HUES48 (cell line): ENCODE measurements around the gene FRRS1L.

Experiments
- H3K27ac ChIP-seq: one replicate; pipeline ENCODE4 v1.7.0; 2013; ENCODE audit warnings: low read depth, low read length, inconsistent platforms
- H3K27me3 ChIP-seq: 2 replicates; pipeline ENCODE4 v1.6.1; 2013; ENCODE audit warnings: mild to moderate bottlenecking, low read length; ENCODE audit not compliant: control insufficient read depth, insufficient read depth
- H3K36me3 ChIP-seq: 2 replicates; pipeline ENCODE4 v1.6.1; 2013; ENCODE audit warnings: low read length; ENCODE audit not compliant: control insufficient read depth, insufficient read depth
- H3K4me1 ChIP-seq: 2 replicates; pipeline ENCODE4 v1.6.1; 2013; ENCODE audit warnings: mild to moderate bottlenecking, low read length; ENCODE audit not compliant: control insufficient read depth, insufficient read depth
- H3K4me3 ChIP-seq: 2 replicates; pipeline ENCODE4 v1.5.1; 2013; ENCODE audit warnings: mild to moderate bottlenecking, low read depth, low read length
- H3K9ac ChIP-seq: 2 replicates; pipeline ENCODE4 v1.6.1; 2013; ENCODE audit warnings: mild to moderate bottlenecking, low read depth, low read length, moderate library complexity
- H3K9me3 ChIP-seq: 2 replicates; pipeline ENCODE4 v1.6.1; 2013; ENCODE audit warnings: low read length; ENCODE audit not compliant: control insufficient read depth, insufficient read depth

Gene FRRS1L

GRCh38 chr9:109172935-109173334 is 5.9 kb upstream of the FRRS1L start:
- no peaks in the 10 kb centered on the region for H3K36me3 ChIP-seq
- peaks cover 7% of the 10 kb centered on the region for H3K27me3 ChIP-seq
- no peak overlapping the region for H3K27ac ChIP-seq
- no peaks in the 10 kb centered on the region for H3K4me1 ChIP-seq
- H3K9ac ChIP-seq: no peak overlapping the region
- H3K4me3 ChIP-seq: no peak overlapping the region
- H3K9me3 ChIP-seq: no peaks in the 10 kb centered on the region

- no peak overlapping the region for H3K9ac ChIP-seq
- peaks cover 16% of the 10 kb centered on the region for H3K27me3 ChIP-seq
- H3K4me3 ChIP-seq: no peak overlapping the region
- no peaks in the 10 kb centered on the region for H3K4me1 ChIP-seq
- no peak overlapping the region for H3K27ac ChIP-seq
- H3K36me3 ChIP-seq: no peaks in the 10 kb centered on the region
- H3K9me3 ChIP-seq: no peaks in the 10 kb centered on the region
Observed at GRCh38 chr9:109171926-109172325, 4.9 kb upstream of the FRRS1L start.

GRCh38 chr9:109168170-109168569 is 1.1 kb upstream of the FRRS1L start:
- Histone ChIP-seq H3K4me1 (no peaks in the 10 kb centered on the region), H3K4me3 (no peak overlapping the region), H3K27ac (no peak overlapping the region), H3K36me3 (no peaks in the 10 kb centered on the region), H3K27me3 (peaks cover 35% of the 10 kb centered on the region), H3K9me3 (no peaks in the 10 kb centered on the region), H3K9ac (no peak overlapping the region)

- peaks cover 35% of the 10 kb centered on the region for H3K27me3 ChIP-seq
- H3K36me3 ChIP-seq: no peaks in the 10 kb centered on the region
- no peak overlapping the region for H3K9ac ChIP-seq
- no peak overlapping the region for H3K4me3 ChIP-seq
- H3K4me1 ChIP-seq: no peaks in the 10 kb centered on the region
- no peak overlapping the region for H3K27ac ChIP-seq
- no peaks in the 10 kb centered on the region for H3K9me3 ChIP-seq
Observed at GRCh38 chr9:109167716-109168115, 667 bp upstream of the FRRS1L start.

- H3K9me3 ChIP-seq: no peaks in the 10 kb centered on the region
- H3K27ac ChIP-seq: peak overlapping the region; percentile 38
- H3K9ac ChIP-seq: no peak overlapping the region
- no peaks in the 10 kb centered on the region for H3K4me1 ChIP-seq
- peaks cover 35% of the 10 kb centered on the region for H3K27me3 ChIP-seq
- no peaks in the 10 kb centered on the region for H3K36me3 ChIP-seq
- peak overlapping the region; percentile 59 for H3K4me3 ChIP-seq
Observed at GRCh38 chr9:109166171-109166770, 778 bp downstream of the FRRS1L start.

- no peak overlapping the region for H3K9ac ChIP-seq
- no peaks in the 10 kb centered on the region for H3K9me3 ChIP-seq
- H3K4me1 ChIP-seq: no peaks in the 10 kb centered on the region
- H3K36me3 ChIP-seq: no peaks in the 10 kb centered on the region
- no peak overlapping the region for H3K4me3 ChIP-seq
- H3K27me3 ChIP-seq: peaks cover 35% of the 10 kb centered on the region
- no peak overlapping the region for H3K27ac ChIP-seq
Observed at GRCh38 chr9:109164042-109164441, 3.0 kb downstream of the FRRS1L start.

- H3K4me1 ChIP-seq: no peaks in the 10 kb centered on the region
- peaks cover 30% of the 10 kb centered on the region for H3K27me3 ChIP-seq
- no peaks in the 10 kb centered on the region for H3K36me3 ChIP-seq
- no peak overlapping the region for H3K27ac ChIP-seq
- no peak overlapping the region for H3K9ac ChIP-seq
- H3K4me3 ChIP-seq: no peak overlapping the region
- H3K9me3 ChIP-seq: no peaks in the 10 kb centered on the region
Observed at GRCh38 chr9:109163194-109163593, 3.9 kb downstream of the FRRS1L start.

- Histone ChIP-seq H3K4me3 (no peak overlapping the region), H3K27ac (no peak overlapping the region), H3K9ac (no peak overlapping the region), H3K4me1 (no peaks in the 10 kb centered on the region), H3K9me3 (no peaks in the 10 kb centered on the region), H3K27me3 (peaks cover 25% of the 10 kb centered on the region), H3K36me3 (no peaks in the 10 kb centered on the region)
Observed at GRCh38 chr9:109162677-109163076, 4.4 kb downstream of the FRRS1L start.

GRCh38 chr9:109161471-109161870 is 5.6 kb downstream of the FRRS1L start:
- no peaks in the 10 kb centered on the region for H3K9me3 ChIP-seq
- H3K36me3 ChIP-seq: no peaks in the 10 kb centered on the region
- no peaks in the 10 kb centered on the region for H3K4me1 ChIP-seq
- no peak overlapping the region for H3K9ac ChIP-seq
- H3K27ac ChIP-seq: no peak overlapping the region
- no peak overlapping the region for H3K4me3 ChIP-seq
- peaks cover 17% of the 10 kb centered on the region for H3K27me3 ChIP-seq

- Histone ChIP-seq H3K4me3 (no peak overlapping the region), H3K36me3 (no peaks in the 10 kb centered on the region), H3K27ac (no peak overlapping the region), H3K4me1 (no peaks in the 10 kb centered on the region), H3K9ac (no peak overlapping the region), H3K9me3 (no peaks in the 10 kb centered on the region), H3K27me3 (no peaks in the 10 kb centered on the region)
Observed at GRCh38 chr9:109159583-109159982, 7.5 kb downstream of the FRRS1L start.

- no peaks in the 10 kb centered on the region for H3K4me1 ChIP-seq
- no peak overlapping the region for H3K9ac ChIP-seq
- H3K27me3 ChIP-seq: no peaks in the 10 kb centered on the region
- no peaks in the 10 kb centered on the region for H3K9me3 ChIP-seq
- H3K27ac ChIP-seq: no peak overlapping the region
- H3K4me3 ChIP-seq: no peak overlapping the region
- H3K36me3 ChIP-seq: no peaks in the 10 kb centered on the region
Observed at GRCh38 chr9:109158651-109159050, 8.4 kb downstream of the FRRS1L start.

GRCh38 chr9:109156708-109157107 is 10.3 kb downstream of the FRRS1L start:
- Histone ChIP-seq H3K4me3 (no peak overlapping the region), H3K27ac (no peak overlapping the region), H3K9me3 (peaks cover 12% of the 10 kb centered on the region), H3K36me3 (no peaks in the 10 kb centered on the region), H3K4me1 (no peaks in the 10 kb centered on the region), H3K27me3 (no peaks in the 10 kb centered on the region), H3K9ac (no peak overlapping the region)
